Lung (tissue), 12 donors: Measurements from ENCODE around the gene MPP2. TPM values are rescaled to one million over a fixed set of nuclear protein-coding genes. Genes with fewer than 3 reads are reported as not detected.

ENCODE experiments used
- ATAC-seq: fragments of 200-7000 bp; cut with Tn5 transposase; one replicate; pipeline ENCODE4 v1.9.1; 2020; ENCODE audit warnings: moderate number of reproducible peaks; ENCODE audit not compliant: insufficient read depth, low FRiP score
- DNase-seq, 3 donors: peaks; one replicate each; pipeline ENCODE4 v3.0.0-alpha.2; 2013 to 2017
- H3K27ac ChIP-seq, 2 donors: one replicate each; pipeline ENCODE4 v1.5.1; 2013; ENCODE audit warnings: mild to moderate bottlenecking in 2 of 2, moderate library complexity in 2 of 2, control low read depth in 1 of 2, inconsistent platforms in 1 of 2, low read depth in 1 of 2, low read length in 1 of 2
- H3K27me3 ChIP-seq, 3 donors: one replicate each; pipeline ENCODE4 v1.5.1; 2013; ENCODE audit warnings: low read length in 2 of 3; ENCODE audit not compliant: control insufficient read depth in 3 of 3, insufficient read depth in 3 of 3
- H3K36me3 ChIP-seq, 4 donors: one replicate each; pipeline ENCODE4 v1.5.1; 2013; ENCODE audit warnings: low read length in 4 of 4, mild to moderate bottlenecking in 1 of 4, moderate library complexity in 1 of 4; ENCODE audit not compliant: control insufficient read depth in 4 of 4, insufficient read depth in 4 of 4
- H3K4me1 ChIP-seq, 5 donors: one replicate each; pipeline ENCODE4 v1.5.1; 2013; ENCODE audit warnings: low read length in 5 of 5, mild to moderate bottlenecking in 2 of 5, moderate library complexity in 1 of 5; ENCODE audit not compliant: control insufficient read depth in 5 of 5, insufficient read depth in 5 of 5
- H3K4me3 ChIP-seq: one replicate; pipeline ENCODE4 v1.5.1; 2013; ENCODE audit warnings: mild to moderate bottlenecking, control low read depth, moderate library complexity
- H3K9ac ChIP-seq, 2 donors: one replicate each; pipeline ENCODE4 v1.5.1; 2013; ENCODE audit warnings: low read length in 2 of 2, control low read depth in 1 of 2; ENCODE audit not compliant: insufficient read depth in 1 of 2
- H3K9me3 ChIP-seq, 4 donors: one replicate each; pipeline ENCODE4 v1.5.1; 2013; ENCODE audit warnings: low read length in 3 of 4, mild to moderate bottlenecking in 1 of 4, moderate library complexity in 1 of 4; ENCODE audit not compliant: control insufficient read depth in 4 of 4, insufficient read depth in 3 of 4
- CTCF ChIP-seq: IDR thresholded peaks from 2 replicates; pipeline ENCODE4 v1.5.1; 2012; ENCODE audit warnings: mild to moderate bottlenecking; ENCODE audit errors: control extremely low read depth, extremely low read depth
- WGBS, 2 donors: extraction: QIAGEN DNeasy Blood & Tissue Kit; methylation state at CpG; one replicate each; pipeline ENCODE4 v1.1.7; 2013; 5-methylcytosine and 5-hydroxymethylcytosine counted together
- polyA plus RNA-seq, 2 donors: library from polyadenylated mRNA; stranded (reverse); fragments of 200-250 nt; gene quantifications; one replicate each; pipeline ENCODE4 v1.2.1, GENCODE V29; 2013
- total RNA-seq, 2 donors: library from RNA; depleted of rRNA in 1 of 2; stranded (reverse); fragments of >200 nt in 1 of 2; gene quantifications; one replicate each; pipeline ENCODE4 v1.2.1, GENCODE V29; 2014 to 2021
- donor health status: control.
- donor health status: control.
- donor health status: Bipolar disorder and iron deficiency.
- donor health status: healthy.
- donor health status: DM: yes; HTN: yes; CAD: no.

The MPP2 gene
- total and polyA plus RNA-seq, 4 donors, result 0.24 to 1.3 (median 0.69) TPM

- peaks cover 0 to 4% (median 0%) of the 10 kb centered on the region in 4 donors for H3K9me3 ChIP-seq
- H3K9ac ChIP-seq, result no peak overlapping the region
- H3K27me3 ChIP-seq, result peaks cover 0 to 43% (median 33%) of the 10 kb centered on the region in 3 donors
- H3K36me3 ChIP-seq, result no peaks in the 10 kb centered on the region
- no peak overlapping the region for H3K4me3 ChIP-seq
- peak in 2 of 3 donors; percentile 10 to 33 for DNase-seq
- H3K27ac ChIP-seq, result no peak overlapping the region
- 8 to 11% methylated on average over 74 to 82 of the region's 82 CpGs for WGBS, 2 donors
- peaks cover 0 to 8% (median 5%) of the 10 kb centered on the region in 5 donors for H3K4me1 ChIP-seq
- no peak for ATAC-seq
- TF ChIP-seq CTCF, result no peak
Measured at GRCh38 chr17:43952724-43953666, 45.7 kb upstream of the MPP2 start.

- H3K4me1 ChIP-seq, result peaks cover 0 to 8% (median 5%) of the 10 kb centered on the region in 5 donors
- H3K27me3 ChIP-seq, result peaks cover 0 to 43% (median 33%) of the 10 kb centered on the region in 3 donors
- peaks cover 0 to 4% (median 0%) of the 10 kb centered on the region in 4 donors for H3K9me3 ChIP-seq
- no peaks in the 10 kb centered on the region for H3K36me3 ChIP-seq
- no peak overlapping the region for H3K4me3 ChIP-seq
- H3K9ac ChIP-seq, result no peak overlapping the region
- 26 to 49% methylated on average over 19 of the region's 19 CpGs for WGBS, 2 donors
- H3K27ac ChIP-seq, result no peak overlapping the region
- no peak for ATAC-seq
- DNase-seq, result peak; percentile 28 to 61 (median 58)
- no peak for TF ChIP-seq CTCF
Measured at GRCh38 chr17:43952351-43952723, 45.0 kb upstream of the MPP2 start.

- Histone ChIP-seq H3K36me3 (no peaks in the 10 kb centered on the region), H3K27me3 (peaks cover 0 to 43% (median 33%) of the 10 kb centered on the region in 3 donors), H3K9ac (no peak overlapping the region), H3K4me1 (peaks cover 0 to 8% (median 5%) of the 10 kb centered on the region in 5 donors), H3K27ac (no peak overlapping the region), H3K4me3 (no peak overlapping the region), H3K9me3 (peaks cover 0 to 4% (median 0%) of the 10 kb centered on the region in 4 donors)
- ATAC-seq (no peak), DNase-seq (peak in 1 of 3 donors; percentile 7)
- no peak for TF ChIP-seq CTCF
- 74 to 80% methylated on average over 4 of the region's 4 CpGs for WGBS, 2 donors
Measured at GRCh38 chr17:43951750-43952149, 44.4 kb upstream of the MPP2 start.
